HPDE6-E6E7 (cell line): ENCODE results near the gene ELFN2.

ENCODE experiments used
- DNase-seq: peaks from one replicate; pipeline ENCODE4 v3.0.0; 2011; ENCODE audit warnings: missing footprints; ENCODE audit errors: extremely low spot score

The ELFN2 gene

GRCh38 chr22:37386441-37386840 lies 40.8 kb downstream of the ELFN2 start:
- DNase-seq, result no peak

DNA sequence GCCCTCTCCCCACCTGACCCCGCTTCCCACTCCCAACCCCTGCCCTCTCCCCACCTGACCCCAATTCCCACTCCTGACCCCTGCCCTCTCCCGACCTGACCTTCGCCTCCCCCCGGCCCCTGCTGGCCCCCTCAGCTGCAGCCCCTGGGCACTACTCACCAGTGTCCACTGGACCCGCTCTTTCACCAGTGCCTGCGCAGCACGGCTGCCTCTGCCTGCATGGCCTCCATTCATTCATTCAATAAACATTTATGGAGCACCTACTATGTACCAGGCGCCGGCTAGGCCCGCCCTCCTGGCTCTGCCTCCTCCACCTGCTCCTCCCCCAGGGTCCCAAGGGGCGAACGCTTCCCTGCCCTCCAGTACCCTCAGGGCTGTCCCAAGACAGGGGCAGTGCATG lies 42.6 kb downstream of the ELFN2 start:
- DNase-seq, result no peak

GRCh38 chr22:37383341-37383740 lies 43.9 kb downstream of the ELFN2 start:
- no peak for DNase-seq

GRCh38 chr22:37381489-37381888 lies 45.8 kb downstream of the ELFN2 start:
- DNase-seq, result no peak

- DNase-seq, result no peak
Observed at GRCh38 chr22:37379722-37380121, 47.6 kb downstream of the ELFN2 start.

GRCh38 chr22:37379085-37379484 lies 48.2 kb downstream of the ELFN2 start:
- DNase-seq, result no peak

DNA sequence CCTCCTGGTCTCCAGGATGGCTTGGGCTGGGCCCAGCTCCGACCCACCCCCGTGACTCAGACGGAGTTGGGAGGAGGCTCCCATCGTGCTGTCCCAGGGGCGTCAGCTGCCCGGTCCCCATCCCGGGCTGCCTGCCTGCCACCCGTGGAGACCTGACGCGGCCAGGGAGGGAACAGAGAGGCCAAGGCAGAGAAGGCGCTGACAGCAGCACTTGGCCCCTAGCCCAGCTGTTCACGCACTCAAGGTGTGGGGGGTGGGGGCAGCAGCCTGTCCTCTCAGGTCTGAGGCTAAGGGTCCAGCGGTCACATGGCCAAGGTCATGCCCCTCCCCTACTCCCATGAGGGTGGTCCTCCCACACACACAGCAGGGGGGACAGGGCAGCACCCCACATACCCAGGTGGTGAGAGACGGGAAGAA lies 48.6 kb downstream of the ELFN2 start:
- peak; percentile 21 for DNase-seq

GRCh38 chr22:37377927-37378326 lies 49.4 kb downstream of the ELFN2 start:
- no peak for DNase-seq

- DNase-seq, result no peak
Observed at GRCh38 chr22:37377138-37377537, 50.1 kb downstream of the ELFN2 start.

- no peak for DNase-seq
Observed at GRCh38 chr22:37376643-37377042, 50.6 kb downstream of the ELFN2 start.

GRCh38 chr22:37375801-37376200 lies 51.5 kb downstream of the ELFN2 start:
- DNase-seq, result no peak

DNA sequence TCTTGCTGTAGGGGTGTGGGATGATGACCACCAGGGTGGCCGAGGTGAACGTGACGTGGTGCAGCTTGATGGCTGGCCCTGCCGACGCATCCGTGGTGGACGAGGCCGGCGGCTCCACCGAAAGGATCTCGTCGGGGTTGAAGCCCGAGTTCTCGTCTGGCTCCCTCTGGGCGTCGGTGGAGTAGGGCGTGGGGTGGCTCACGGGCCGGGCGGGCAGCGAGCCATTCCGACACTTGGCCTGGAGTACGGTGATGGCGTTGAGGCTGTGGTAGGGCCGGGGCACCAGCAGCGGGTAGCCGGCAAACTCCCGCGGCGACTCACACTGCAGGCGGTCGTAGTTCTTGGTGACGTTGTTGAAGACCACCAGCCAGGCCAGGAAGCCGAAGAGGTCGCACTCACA lies 52.7 kb downstream of the ELFN2 start:
- DNase-seq, result no peak

DNA sequence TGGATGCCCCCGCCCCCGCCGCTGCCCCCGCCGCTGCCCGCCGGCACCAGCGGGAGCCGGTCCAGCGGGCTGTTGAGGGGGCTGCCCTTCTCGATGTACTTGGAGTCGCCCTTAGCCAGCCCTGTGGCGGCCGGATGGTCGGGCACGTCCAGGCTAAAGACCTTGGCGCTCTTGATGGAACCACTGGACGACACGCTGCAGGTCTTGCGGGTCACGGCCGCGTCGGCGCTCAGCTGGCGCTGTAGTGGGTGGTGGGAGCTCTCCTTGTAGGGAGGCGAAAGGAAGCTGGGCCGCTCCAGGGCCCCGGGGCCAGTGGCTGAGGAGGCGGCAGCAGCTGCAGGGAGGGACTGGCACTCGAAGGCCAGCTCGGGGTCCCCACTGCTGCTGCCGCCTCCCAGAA lies 53.8 kb downstream of the ELFN2 start:
- DNase-seq, result no peak

DNA sequence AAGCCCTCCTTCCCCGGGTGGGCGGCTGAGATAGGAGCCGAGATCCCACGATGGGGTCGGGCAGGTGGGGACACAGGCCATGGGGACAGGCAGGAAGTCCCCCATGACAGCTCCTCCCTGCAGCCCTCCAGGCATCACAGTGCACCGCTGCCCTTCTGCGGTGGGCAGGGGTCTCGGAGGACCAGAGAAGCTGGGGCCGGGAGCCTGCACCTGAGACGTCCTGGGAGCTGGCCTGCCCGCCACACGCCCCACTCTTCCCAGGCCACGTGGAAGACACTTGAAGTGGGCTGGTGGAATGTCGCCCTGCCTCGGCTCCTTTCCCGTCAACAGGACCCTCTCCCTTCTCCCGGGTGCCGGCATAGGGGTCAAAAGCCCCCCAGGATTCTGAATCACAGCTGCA lies 55.4 kb downstream of the ELFN2 start:
- no peak for DNase-seq

DNA sequence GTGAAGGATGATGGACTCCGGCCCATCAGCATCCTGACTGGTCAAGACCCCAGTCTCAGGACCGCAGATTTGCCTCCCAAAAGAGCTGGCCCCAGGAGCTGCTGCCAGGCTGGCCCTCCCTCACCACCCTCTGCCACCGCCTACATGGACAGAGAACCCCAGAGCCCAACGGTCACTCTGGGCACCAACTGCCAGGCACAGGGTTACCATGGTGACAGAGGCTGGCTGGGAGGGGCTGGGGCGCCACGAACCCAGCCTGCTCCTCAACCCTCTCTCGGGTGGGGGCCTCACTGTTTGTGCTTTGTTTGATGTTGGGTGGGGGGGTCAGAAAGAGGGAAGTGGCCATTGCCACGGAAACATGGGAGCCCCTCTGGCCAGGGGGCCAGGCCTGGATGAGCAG lies 55.8 kb downstream of the ELFN2 start:
- DNase-seq, result no peak

- DNase-seq, result no peak
Observed at GRCh38 chr22:37370306-37370979, 56.8 kb downstream of the ELFN2 start.

DNA sequence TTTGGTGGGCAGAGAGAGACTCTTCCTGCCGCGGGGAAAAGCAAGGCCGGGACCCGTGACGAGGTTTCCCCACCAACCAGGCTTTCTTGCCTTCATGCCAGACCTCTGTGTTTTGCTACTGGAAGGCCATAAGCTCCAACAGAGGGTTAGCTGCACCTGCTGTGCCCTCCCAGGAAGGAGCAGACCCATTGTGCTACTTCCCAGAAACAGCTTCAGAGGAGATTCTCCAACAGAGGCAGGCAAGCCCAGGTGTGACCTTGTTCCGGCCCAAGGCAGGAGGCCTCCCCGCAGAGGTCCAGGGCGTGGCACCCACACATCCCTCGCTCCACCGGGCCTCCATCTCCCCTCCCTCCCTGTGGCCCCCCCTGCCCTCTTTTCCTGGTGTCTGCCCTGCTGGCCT lies 57.8 kb downstream of the ELFN2 start:
- no peak for DNase-seq

- DNase-seq, result no peak
Observed at GRCh38 chr22:37368058-37368457, 59.2 kb downstream of the ELFN2 start.

- no peak for DNase-seq
Observed at GRCh38 chr22:37366601-37367000, 60.7 kb downstream of the ELFN2 start.

- no peak for DNase-seq
Observed at GRCh38 chr22:37365950-37366349, 61.3 kb downstream of the ELFN2 start.

- no peak for DNase-seq
Observed at GRCh38 chr22:37363261-37363992, 63.9 kb downstream of the ELFN2 start.

- no peak for DNase-seq
Observed at GRCh38 chr22:37362621-37363020, 64.7 kb downstream of the ELFN2 start.

GRCh38 chr22:37358917-37359316 lies 68.4 kb downstream of the ELFN2 start:
- DNase-seq, result no peak

GRCh38 chr22:37358386-37358785 lies 68.9 kb downstream of the ELFN2 start:
- no peak for DNase-seq
